ENCODE results near the gene SLC30A1.

The SLC30A1 gene

GRCh38 chr1:211607754-211608473 is 29.0 kb upstream of the SLC30A1 start:
- DNase-seq: no peak

- no peak for DNase-seq
Measured at GRCh38 chr1:211606914-211607753, 28.2 kb upstream of the SLC30A1 start.

GRCh38 chr1:211606332-211606913 is 27.5 kb upstream of the SLC30A1 start:
- DNase-seq: no peak

GRCh38 chr1:211605603-211606331 is 26.8 kb upstream of the SLC30A1 start:
- DNase-seq: no peak

- no peak for DNase-seq
Measured at GRCh38 chr1:211605034-211605433, 26.1 kb upstream of the SLC30A1 start.

DNA sequence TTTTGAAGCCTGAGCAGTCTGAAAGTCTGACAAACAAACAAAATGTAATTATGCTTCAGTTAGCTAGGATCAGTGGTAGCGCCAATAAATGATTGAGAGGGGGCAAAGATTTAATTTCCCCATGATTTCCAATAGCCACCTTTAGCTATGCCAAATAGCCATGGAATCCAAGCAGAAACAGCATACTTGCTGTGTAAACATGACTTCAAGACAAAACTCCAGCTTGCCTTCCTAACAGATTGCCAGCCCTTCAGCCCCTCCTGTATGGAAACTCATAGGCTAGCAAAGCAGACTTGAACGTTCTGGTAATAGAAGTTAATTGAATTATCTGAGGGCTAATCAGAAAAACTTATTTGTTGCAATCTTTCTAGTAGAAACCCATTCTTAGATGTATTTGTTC is 25.6 kb upstream of the SLC30A1 start:
- DNase-seq: no peak

DNA sequence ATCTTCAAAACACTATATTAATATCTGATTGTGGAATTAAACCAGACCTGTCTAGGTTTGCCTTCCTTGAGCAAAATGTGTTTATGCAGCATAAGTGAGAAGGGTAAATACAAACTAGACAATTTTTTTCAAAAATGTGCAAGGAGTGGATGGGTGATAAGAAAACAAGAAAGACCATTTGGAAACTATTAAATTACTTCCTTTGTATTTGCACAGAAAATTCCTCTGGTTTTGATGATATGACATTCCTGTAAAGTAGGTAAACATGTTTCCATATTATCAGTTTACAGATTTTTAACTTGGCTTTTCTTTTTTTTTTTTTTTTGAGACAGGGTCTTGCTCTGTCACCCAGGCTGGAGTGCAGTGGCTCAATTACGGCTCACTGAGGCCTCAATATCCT is 24.8 kb upstream of the SLC30A1 start:
- DNase-seq: no peak

GRCh38 chr1:211603191-211603701 is 24.3 kb upstream of the SLC30A1 start:
- DNase-seq: no peak

DNA sequence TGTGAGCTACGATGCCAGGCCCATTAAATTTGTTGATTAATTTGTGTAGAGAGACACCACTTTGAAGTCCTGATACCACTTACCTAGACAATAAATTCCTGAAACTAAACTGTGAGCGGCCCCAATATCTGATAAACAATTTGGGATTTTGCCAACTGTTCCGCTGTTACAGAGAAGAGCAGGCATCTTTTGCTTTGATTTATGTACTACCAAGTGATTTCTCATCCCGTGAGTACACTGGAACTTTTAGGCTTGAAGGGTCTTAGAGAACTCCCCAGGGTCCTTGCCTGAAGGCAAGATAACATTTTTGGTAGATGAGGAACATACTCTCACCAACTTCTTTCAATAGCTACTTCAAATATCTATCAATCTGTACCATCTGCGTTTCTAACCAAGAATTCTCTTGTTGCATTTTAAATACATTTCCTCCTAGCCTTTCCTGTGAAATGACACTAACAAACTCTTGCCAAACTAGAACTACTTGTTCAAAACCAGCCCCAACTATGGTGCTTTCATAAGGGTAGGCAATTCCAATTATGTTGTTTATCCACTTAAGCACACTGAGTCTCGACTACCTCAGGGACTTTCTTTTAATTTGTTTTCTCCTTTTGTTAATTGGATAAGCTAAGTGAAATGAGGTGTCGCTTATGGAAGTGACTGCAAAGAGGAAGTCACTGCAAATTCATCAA is 23.2 kb upstream of the SLC30A1 start:
- no peak for DNase-seq

GRCh38 chr1:211601159-211601558 is 22.2 kb upstream of the SLC30A1 start:
- DNase-seq: no peak

DNA sequence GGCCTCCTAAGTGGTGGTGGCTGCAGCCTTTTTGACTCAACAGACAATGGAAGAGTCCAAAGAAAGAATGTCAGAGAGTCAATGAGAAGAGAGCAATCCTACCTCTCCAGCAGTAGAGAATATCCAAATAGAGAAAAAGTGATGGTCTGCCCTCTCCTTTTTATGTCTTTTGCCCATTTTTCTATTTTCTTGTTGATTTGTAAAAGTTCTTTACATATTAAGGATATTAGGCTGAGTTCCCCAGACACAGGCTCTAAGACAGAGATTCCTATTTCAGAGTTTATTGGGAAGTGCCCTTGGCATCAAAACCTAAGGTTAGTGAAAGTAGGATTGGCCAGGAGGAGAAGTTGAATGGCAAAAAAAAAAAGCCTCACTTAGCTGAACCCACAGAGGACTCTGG is 20.3 kb upstream of the SLC30A1 start:
- no peak for DNase-seq

- no peak for DNase-seq
Measured at GRCh38 chr1:211598514-211598913, 19.6 kb upstream of the SLC30A1 start.

DNA sequence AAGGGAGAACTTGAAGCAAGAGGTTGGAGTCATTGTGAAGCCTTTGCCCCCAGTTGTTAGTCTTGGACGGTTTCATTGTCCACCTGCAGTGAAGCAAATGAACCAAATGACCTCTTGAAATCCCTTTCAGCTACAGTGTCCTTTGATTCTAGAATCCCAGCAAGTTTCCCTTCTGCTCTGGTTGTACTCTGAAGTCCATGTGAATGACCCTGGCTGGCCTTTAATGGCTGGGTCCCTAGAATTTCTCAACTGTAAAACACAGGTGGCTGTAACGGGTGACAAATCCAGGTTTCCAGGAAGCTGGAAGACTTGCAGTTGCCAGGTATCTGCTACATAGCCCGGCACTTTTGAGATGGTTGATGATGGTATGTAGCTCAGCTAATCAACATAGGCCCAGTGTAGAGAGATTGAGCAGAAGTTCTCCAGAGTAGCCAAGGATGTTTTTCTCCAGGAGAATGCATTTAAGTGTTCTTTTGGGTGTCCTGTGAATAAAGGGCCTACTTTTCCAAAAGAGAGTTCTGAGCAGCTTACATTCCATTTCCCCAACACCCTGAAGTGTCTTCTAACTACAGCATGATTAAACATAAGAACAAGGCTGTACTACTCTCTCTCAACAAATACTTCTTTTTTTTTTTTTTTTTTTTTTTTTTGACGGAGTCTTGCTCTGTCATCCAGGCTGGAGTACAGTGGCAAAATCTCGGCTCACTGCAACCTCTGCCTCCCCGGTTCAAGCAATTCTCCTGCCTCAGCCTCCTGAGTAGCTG is 17.6 kb upstream of the SLC30A1 start:
- DNase-seq: no peak

DNA sequence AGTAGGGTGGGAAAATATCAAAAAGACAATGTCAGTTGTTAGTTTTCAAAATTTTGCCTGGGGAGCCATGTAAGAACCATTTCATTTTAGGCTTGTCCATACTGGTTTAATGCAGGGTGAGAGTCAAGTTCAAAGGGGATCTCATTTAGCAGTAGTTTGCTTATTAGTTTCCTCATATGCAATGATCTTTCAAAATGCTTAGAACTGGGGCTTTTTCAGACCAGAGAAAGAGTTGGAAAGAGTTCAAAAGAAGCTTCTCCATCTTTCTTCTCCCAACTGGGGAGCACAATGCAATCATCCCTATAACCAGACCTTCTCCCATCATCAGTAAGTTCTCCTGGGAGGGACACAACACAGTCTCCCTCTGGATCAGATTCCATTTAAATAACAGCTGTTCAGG is 16.5 kb upstream of the SLC30A1 start:
- DNase-seq: no peak

DNA sequence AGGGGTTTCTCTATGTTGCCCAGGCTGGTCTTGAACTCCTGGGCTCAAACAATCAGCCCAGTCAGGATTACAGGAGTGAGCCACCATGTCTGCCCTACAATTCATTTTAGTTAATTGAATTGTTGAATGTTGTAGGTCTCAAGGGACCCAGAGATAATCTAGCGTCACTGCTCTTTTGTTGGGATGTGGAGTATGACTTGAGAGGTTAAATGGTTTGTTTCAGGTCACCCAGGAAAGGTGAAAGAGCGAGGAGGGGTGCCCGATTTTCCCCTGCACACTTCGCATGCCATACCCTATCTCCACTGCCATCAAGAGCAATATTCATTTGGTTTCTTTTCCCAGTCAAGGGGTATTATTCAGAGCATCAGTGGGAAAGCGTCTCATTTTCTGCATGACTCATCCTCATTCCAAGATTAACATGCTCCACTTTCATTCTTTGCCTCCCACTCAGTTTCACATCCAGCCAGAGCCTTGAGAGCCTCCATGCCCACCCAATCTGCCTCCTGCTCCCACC is 13.1 kb upstream of the SLC30A1 start:
- no peak for DNase-seq

- DNase-seq: no peak
Measured at GRCh38 chr1:211589782-211590721, 11.1 kb upstream of the SLC30A1 start.

DNA sequence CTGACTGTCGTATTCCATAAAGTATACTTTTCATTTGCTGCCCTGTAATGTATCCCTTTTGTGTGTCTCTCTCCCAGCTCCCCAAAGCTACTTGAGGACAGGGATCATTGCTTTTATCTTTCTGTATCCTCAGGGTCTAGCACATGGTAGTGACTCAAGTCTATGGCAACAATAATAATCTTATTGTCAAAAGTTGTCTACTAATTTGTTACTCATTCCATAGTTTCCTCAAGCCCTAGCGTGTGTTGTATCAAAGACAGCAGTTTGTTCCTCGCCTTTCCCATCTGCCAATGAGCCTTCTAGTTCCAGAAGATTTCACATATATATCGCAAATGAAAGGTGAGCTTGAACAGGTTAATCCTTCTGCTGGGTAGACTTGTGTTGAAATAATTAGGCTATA is 9.8 kb upstream of the SLC30A1 start:
- DNase-seq: no peak

- no peak for DNase-seq
Measured at GRCh38 chr1:211587123-211587522, 8.2 kb upstream of the SLC30A1 start.

DNA sequence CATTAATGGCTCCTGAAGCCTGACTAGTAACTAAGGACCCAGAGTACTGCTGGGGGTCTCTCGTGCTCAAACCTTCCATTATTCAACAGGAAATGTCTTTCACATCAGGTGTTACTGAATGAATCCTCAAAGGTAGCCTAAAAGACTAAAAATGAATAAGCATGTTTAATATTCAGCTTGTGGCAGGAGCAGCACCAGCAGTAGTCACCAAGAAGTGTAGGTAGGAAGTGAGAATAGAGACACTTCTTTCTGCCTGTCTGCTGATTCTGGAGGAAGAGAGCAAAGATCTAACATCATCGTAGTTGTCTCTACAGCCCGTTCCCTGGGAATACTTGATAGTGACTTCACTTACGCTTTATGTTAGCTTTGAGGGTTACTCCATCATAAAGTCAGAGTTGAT is 7.6 kb upstream of the SLC30A1 start:
- no peak for DNase-seq

All from T-helper 9 cell (primary cell).